Putamen (tissue), 1 donor: Measurements from ENCODE around the gene CNPPD1.

Experiments used
- DNase-seq: peaks from one replicate; pipeline ENCODE4 v3.0.0-alpha.2; 2016; ENCODE audit warnings: low spot score

The CNPPD1 gene

DNA sequence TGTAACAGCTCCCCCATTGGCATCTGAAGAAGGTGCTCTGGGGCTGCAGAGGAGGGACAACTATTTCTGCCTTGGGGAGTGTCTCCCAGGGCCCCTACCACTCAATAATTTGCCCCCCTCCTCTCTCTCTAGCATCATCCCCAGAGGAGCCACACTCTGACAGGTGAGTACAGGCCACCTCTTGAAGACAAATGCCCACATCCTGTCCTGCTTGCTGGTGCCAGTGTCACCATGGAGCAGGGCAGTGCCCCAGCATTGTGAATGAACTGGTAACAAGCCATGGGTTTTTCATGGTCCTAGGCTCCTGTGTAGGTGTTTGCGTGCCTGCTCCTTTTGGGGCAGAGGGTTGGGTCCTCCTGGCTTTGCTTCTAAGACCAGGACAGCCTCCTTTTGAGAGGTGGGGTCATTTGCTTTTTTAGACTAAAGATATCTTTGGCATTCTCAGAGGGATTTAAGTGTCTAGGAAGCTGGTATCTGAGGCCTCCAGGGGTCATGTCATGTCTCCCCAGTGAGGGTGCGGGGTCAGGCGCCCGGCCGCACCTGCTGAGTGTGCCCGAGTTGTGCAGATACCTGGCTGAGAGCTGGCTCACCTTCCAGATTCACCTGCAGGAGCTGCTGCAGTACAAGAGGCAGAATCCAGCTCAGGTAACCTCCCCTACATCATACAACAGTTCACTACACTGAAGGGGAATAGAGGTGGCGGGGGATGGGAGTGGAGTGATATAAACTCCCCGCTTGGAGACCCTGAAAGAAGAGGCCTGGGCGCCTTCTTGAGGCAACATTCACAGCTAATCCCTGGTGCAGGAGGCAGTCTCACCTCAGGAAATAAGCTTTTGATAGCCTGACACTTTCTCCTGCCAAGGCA, 3.1 kb upstream of the CNPPD1 start:
- no peak for DNase-seq

GRCh38 chr2:219178377-219179175, 1.9 kb upstream of the CNPPD1 start:
- peak; percentile 30 for DNase-seq

- peak; percentile 93 for DNase-seq
Measured at GRCh38 chr2:219177552-219178376, 1.0 kb upstream of the CNPPD1 start, which contains the start of gene RETREG2. TSS of gene RETREG2 (plus strand) at chr2:219178275. CDS start at chr2:219178353, 78 bp downstream.

GRCh38 chr2:219175928-219176817, 552 bp downstream of the CNPPD1 start:
- DNase-seq = peak; percentile 41

- DNase-seq = no peak
Measured at GRCh38 chr2:219175486-219175885, 1.2 kb downstream of the CNPPD1 start.

GRCh38 chr2:219174801-219175200, 1.9 kb downstream of the CNPPD1 start:
- no peak for DNase-seq

DNA sequence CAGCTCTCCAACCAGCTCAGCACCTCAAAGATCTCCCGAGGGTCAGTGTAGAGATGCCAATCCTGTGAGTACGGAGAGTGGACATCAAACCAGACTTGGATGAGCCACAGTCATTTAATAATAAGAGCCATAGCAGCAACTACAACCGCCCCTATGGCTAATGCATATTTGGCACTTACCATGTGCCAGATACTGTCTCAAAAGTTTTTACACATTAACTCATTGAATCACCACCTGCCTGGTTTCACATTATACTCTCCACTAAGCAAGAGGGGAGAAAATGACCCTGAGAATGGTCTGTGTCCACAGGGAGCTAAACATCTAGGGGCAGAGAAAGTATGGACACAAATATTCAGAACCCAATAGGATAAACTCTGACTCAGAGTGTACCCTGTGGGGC, 2.6 kb downstream of the CNPPD1 start:
- DNase-seq = no peak

GRCh38 chr2:219173176-219173575, 3.5 kb downstream of the CNPPD1 start:
- no peak for DNase-seq

GRCh38 chr2:219172231-219173154, 4.2 kb downstream of the CNPPD1 start:
- DNase-seq = no peak

DNA sequence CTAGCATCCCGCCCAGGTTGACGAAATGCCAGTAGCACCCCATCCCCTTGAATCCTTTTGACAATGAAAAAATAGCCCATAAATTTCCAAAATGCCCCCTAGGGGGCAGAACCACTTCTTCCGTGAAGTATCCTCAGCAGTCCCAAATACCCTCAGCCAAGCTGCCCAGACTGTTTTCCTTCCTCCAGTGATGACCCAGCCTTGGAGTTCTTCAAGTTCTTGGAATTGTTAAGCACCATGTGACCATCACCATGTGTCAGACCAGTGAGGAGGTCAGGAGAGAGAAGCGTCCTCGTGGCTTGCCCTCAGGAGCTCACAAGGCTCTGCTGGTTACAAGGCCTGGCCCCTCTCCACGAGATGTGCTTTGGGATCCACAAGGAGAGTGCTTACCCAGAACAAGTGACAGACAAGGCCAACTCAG, 5.5 kb downstream of the CNPPD1 start:
- DNase-seq = peak; percentile 37

DNA sequence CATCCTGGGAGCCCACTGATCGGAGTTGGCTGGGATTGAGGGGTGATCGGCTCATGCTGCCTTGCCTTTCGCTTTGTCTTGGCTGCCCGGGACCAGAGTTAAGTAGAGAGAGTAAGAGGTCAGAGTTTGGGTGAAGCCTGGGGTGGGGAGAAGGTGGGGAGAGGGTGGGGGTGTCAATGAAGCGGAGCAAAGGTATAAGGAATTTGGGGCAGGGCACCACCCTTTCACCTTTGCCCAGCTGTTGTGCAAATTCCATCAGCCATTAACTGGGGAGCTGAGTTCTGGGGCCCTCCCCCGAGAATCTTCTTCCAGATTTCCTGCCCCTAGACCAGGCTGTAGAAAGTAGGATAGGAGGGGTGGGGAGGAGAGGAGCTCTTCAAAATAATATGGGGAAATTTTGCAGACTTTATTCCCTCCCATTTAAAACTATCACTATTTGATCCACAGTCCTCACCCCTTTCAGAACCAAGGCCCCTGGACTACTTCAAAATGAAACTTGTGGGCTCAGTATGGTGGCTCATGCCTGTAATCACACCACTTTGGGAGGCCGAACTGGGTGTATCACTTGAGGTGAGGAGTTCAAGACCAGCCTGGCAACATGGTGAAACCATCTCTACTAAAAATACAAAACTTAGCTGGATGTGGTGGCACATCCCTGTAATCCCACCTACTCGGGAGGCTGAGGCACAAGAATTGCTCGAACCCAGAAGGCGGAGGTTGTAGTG, 6.6 kb downstream of the CNPPD1 start, which contains the start of gene SLC23A3:
Gene SLC23A3 (minus strand): TSS at position 100 of the 725 bp plus-strand sequence. CDS start 45 bp downstream, at position 55.
- no peak for DNase-seq

- DNase-seq = no peak
Measured at GRCh38 chr2:219168932-219169331, 7.8 kb downstream of the CNPPD1 start.

GRCh38 chr2:219168526-219168925, 8.2 kb downstream of the CNPPD1 start:
- no peak for DNase-seq

- no peak for DNase-seq
Measured at GRCh38 chr2:219167997-219168396, 8.7 kb downstream of the CNPPD1 start.

- no peak for DNase-seq
Measured at GRCh38 chr2:219165058-219165911, 11.4 kb downstream of the CNPPD1 start.

GRCh38 chr2:219163156-219163555, 13.6 kb downstream of the CNPPD1 start:
- no peak for DNase-seq

DNA sequence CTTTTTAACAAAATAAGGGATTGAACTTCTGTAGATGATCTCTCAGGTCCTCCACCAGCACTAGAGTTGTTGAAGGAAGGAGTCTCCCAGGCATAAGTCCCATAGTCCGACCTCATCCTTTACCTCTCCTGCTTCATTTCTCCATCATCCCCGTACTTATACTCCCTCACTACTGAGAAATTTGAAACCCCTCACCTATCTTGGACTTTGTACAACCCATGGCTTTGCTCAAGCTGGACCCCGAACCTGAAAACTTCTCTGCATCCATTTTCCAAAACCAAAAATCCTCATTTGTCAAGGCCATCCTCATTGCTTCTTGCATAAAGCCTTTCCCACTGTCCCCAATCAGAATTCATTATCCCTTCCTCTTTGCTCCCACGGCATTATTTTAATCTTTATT, 15.6 kb downstream of the CNPPD1 start:
- no peak for DNase-seq
